ENCODE data around the gene PIAS3. TPM values are rescaled to one million over a fixed set of nuclear protein-coding genes. Genes with fewer than 3 reads are reported as not detected.
"Not testable (repeated sequence)": the region's sequence is repeated elsewhere in the genome, so short reads cannot be mapped to it uniquely, and the experiment has no call there.

Gene PIAS3
- polyA plus RNA-seq, 4 donors, result 54.0 to 80.5 (median 57.7) TPM

DNA sequence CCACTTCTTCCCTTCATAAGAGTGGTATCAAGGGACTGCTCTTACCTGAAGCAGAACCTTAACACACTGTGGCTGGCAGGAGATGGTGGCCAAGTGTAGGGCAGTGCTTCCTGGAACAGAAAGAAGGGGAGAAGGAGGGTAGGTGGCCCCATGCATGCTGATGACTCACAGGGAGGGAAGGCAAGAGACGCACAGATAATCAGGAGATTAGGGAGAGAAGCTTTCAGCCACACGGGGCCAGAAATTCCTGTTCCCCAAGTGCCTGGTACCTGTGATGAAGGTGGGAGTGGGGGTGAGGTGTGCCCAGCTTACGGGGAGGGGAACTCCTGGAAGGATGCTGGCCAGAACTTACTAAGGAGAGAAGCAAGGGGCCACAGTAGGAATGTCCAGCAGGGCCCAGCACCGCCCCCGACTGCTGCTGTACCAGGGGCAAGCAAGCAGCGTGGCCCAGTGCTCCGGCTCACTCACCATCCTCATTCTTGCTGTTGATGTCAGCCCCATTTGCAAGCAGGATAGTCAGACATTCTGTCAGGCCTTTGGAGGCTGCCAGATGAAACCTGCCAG lies 19.1 kb upstream of the PIAS3 start:
- no peak for DNase-seq (ENCODE audit: low read depth in 4 of 4, low spot score in 3 of 4)

DNA sequence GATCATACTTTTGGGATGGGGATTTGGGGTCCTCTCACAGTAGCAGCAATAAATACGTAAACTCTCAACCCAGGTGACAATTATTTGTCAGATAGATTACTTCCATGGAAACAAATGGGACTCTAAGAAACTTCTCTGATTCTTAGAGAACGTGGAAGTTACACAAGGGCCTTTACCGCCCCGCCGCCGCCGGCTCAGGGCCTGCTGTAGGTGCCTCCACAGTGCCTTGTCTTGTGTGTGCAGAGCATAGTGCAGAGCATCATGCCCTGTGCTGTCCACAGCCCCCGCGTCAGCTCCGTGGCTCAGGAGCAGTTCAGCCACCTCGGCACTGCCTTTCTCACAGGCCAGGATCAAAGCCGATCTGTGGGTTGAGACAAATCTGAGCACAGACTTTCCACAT lies 15.8 kb upstream of the PIAS3 start:
- no peak for DNase-seq (ENCODE audit: low read depth in 4 of 4, low spot score in 3 of 4)

DNA sequence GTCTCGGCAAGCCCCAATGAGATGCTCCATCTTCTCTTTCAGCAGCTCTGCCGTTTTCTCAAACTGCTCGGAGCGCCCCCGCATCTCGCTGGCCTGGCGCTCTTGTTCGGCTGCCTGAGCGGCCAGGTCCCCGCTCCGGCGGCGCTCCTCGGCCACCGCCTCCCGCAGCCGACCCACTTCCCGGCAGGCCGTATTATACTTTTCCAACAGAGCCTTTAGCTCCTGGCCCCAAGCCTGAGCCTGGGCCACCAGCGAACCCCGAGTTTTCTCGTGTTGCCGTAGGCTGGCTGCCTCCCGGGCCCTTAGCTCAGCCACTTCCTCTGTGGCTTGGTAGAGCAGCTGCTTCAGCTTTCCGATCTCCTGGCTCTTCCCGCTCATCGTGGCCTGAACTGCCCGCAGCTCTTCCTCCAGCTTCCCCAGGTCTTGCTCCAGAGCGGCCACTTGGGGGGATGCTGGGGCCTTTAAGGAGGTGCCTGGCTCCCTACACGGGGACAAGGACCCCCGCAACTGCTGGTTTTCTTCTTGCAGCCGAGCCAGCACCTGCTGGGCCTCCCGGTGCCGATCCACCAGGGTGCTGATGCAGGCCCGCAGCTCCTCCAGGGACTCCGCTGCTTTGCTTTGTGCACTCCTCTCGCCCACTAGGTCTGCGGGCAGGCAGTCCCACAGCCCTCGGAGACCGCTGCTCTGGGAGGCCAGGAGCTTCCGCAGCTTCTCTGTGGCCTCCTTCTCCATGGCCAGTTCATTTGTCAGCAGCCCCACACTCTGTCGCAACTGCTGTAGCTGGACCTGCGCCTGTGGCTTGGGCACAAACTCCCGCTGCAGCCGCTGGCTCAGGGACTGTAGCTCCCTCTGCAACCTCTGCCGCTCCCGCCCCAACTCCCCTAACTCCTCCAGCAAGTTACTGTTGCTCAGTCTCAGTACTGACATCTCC lies 13.4 kb upstream of the PIAS3 start:
- peak in 1 of 4 donors; percentile 29 for DNase-seq (ENCODE audit: low read depth in 4 of 4, low spot score in 3 of 4)

DNA sequence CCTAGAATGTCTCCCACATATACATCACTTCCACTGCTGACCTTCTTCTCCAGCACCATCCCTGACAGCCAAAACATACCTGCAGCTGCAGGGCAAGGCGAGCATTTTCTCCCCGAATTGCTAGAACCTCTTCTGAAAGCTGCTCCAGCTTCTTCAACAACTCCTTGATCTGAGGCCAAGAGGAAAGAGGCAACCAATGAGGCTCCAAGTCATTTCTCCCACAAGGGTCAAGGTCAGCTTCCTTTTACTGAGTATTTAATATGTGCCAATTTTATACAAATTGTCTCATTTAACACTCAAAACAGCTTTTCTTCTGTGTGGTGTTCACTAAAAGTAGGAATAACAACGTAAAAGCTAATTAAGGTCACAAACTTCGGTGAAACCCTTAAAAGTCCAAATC lies 9.4 kb upstream of the PIAS3 start:
- no peak for DNase-seq (ENCODE audit: low read depth in 4 of 4, low spot score in 3 of 4)

DNA sequence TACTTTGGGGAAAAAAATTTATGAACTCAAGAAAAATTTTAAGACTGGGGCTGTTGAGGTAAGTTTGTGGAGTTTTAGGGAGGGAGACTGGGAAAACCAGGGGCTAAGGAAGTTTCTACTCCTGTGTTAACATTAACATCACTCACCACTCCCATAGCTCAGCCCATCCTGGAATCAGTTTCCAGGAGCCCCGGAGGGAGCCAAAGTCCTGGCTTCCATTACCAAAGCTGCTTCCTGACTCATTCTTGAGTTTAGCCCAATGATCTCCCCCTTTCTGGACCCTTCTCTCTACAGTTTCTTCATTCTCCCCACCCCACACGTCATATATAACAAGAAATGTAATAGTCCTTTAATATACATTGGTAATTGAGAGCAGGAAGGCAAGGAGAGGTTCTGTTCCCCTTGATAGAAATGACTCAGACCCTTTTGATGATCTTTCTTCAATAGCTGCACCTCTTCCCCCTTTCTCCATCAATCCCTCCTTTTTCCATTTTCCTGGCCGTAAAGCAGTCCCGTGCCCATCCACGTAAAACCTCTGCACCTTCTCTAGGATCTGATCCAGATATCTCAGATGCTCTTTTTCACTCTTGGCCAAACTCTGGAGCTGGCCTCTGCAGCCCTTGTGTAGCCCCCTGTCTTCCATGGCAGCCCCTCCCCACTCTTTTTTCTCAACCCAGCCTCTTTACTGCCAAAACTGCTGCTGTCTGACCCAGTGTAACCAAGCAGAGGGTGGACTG lies 4.6 kb upstream of the PIAS3 start:
- no peak for DNase-seq (ENCODE audit: low read depth in 4 of 4, low spot score in 3 of 4)

DNA sequence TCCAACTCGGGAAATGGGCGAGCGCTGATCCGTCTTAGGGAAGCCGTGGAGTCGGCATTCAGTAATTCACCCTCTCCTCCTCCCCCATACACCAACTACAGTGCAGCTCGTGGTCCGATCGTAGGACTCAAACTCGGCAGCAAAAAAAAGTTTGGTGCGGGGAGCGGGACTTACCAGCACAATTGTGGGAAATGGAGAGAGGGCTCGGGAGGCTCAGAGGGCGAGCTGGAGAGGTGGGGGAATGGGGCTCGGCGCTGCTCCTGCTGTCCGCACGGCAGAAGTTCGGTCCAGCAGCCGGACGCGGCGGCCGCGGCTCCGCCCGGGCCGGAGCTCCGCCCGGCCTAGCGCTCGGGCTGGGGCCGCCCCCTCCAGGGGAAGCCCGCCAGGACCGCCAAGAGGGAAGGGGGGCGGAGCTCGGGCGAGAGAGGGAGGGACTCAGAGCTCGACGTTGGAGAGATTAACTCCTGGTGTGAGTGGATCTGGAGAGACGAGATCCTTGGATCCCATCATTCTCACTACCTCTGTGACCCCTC lies 676 bp upstream of the PIAS3 start:
- DNase-seq (ENCODE audit: low read depth in 4 of 4, low spot score in 3 of 4), result peak; percentile 81 to 85 (median 82)

DNA sequence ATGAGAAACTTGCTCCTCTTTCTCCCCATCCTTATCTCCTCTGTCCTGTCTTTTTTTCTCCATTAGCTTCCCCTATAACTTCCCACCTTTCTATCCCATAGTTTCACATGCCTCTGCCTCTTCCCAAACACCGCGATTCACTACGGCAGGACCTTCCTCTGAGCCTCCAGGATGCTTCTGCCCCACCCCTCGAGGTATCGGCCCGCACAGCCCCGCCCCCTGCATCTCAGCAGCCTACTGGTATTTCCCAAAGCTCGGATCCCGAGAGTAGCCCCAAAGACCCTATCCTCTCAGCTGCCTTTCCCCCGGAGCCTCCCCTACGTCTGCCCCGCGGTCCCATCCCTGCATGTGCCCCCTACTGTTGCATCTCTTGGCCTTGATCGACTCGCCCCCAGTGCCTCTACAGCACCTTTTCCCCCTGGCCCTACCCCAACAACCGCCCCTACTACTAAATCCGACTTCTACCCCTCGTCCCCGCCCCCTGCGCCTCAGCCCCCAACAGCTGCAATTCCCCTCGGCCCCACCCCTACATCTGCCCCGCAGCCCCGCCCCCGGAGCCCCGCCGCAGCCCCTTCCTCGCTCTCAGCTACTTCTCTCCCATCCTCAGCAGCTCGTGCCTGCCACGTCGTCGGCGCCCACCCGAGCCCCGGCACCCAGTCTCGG lies 512 bp downstream of the PIAS3 start:
- DNase-seq (ENCODE audit: low read depth in 4 of 4, low spot score in 3 of 4), result peak in 3 of 4 donors; percentile 3 to 27 (median 6)

DNA sequence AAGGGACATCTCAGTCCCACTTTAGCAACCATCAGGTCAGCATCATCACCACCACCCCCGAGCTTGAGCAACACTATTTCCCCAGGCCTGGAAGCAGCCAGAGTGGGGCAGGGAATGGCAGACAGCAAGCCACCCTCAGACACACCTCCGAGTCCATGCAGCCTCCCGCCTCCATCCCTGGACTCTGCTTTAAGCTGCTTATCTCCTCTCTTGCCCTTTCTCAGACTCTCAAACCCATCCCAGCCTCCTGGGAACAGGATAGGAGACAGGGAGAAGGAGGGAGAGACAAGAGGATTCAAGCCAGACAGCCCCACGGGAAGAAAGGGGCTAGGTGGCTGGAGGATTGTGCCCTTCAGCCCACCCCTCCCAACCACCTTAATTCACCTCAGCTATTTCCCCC lies 1.7 kb downstream of the PIAS3 start:
- no peak for DNase-seq (ENCODE audit: low read depth in 4 of 4, low spot score in 3 of 4)

DNA sequence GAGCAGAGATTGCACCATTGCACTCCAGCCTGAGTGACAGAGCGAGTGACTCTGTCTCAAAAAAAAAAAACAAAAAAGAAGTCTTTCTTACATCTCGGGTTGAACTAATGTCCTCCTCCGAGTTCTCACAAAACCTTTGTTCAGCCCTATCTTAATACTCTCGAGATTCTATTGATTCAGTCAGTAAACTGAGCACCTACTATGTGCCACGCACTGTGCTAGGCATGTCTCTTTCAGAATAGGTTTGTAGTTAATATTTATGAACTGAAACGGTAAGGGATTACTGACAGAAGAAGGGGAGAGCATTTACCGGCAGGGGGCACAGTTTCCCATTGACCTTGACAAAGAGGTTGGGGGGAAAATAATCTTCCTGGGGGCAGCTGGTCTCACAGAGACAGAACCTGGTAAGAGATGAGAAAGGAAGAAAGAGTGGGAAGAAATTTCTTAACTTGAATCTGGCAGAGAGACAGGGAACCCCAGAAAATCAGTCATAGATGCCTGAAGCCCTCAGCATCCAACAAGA lies 3.4 kb downstream of the PIAS3 start:
- DNase-seq (ENCODE audit: low read depth in 4 of 4, low spot score in 3 of 4), result no peak

DNA sequence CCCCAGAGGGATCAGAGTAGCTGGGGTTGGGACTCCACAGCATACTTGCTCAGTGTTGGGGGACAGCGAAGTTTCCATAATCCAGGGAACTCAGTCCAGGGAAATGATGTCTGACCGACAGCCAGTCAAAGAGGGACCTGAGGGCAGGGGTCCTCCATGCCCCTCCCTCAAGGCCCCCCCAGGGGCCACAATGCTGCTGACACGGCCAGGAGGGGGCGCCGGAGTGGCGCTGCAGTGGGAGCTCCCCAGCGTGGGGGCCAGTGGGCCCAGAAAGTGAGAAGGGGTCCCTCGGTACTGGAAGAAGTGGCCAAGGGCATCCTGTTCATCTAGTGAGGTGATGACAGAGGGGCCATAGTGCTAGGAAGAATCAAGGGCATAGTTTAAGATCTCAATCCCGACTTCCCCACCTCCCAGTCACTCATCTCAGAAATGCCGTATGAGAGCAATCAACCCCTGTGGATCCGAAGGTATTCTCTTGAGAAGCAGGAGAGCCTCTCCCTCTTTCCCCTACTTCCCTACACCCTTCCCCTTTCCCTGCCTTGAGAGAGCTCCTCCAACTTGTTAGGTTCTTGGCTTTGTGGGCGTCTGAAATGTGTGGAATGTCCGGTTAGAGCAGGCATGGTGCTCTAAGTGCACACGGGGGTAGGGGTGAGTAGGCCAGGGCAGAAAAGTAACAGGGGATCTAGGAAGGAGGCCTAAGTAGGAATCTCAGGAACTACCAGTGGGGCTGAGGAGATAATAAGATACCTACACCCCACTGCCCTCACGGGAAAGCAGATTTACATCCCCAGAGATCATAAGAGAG lies 9.3 kb downstream of the PIAS3 start:
- DNase-seq (ENCODE audit: low read depth in 4 of 4, low spot score in 3 of 4), result no peak

DNA sequence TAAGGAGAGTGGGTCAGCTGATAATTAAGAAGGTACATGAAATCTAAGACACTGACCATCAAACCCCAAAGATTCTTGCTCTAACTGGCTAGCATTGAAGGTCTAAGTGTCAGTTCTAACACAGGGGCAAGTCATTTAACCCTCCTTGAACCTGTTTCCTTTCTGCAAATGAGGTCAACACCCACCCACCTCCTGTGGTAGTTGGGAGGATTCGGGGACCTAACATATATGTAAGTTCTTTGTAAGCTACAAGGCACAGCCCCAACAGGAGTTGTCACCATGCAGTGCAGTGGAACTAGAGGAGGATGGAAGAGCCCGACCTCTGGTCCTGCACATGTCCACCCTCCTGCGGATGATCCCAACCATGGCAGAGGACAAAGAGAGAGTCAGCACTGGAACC lies 11.1 kb downstream of the PIAS3 start:
- no peak for DNase-seq (ENCODE audit: low read depth in 4 of 4, low spot score in 3 of 4)

DNA sequence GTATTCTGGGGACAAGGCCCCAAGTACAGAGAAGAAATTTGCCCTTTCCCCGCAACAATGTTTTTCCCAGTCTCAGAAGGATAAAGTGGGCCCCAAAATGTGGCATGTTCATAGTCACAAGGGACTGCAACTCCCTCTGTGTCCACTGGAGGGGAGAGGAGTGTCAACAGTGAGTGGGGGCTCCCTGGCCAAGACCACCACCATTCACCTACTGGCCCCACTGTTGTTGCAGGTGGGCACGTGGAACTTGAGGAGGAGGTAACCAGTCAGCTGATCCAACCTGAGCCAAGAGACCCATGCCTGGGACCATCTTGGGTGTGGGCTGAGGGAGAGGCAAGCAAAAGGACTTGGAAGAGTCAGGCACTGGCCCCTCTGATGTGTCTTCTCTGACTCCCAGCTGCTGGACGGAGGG lies 12.7 kb downstream of the PIAS3 start:
- DNase-seq (ENCODE audit: low read depth in 4 of 4, low spot score in 3 of 4), result peak in 1 of 4 donors; percentile 20

DNA sequence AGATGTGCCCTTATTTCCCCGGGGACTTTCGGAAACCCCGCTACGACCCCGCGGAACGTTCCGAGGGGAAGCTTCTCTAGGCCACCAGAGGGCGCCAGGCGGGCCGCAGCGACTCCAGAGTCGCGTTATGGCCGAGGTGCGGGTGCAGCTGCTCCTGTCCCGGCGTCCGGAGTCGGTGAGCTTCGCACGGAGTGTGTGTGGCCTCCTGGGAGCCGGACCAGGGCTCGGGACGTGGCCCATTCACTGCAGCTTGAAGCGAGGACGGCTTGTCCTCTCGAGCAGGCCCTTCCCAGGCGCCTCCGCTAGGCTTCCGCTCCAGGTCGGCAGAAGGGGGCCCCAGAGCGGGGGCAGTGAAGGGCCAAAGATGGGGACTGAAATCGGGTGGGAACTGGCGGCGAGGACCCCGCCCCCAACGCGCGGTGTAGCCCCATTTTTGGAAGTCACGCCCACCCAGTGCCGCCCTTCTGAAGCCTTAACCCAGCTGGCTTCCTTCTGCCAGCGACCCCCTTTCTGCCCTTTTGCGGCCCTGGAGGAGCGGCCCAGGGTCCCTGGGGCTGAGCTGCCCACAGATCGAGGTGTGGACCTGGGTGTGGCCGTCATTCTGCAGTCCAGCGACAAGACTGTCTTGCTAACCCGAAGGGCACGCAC lies 13.2 kb downstream of the PIAS3 start, which contains the start of gene NUDT17:
TSS of gene NUDT17 (plus strand) at position 117 of the 648 bp plus-strand sequence. CDS start at position 128, 11 bp downstream.
- DNase-seq (ENCODE audit: low read depth in 4 of 4, low spot score in 3 of 4), result peak; percentile 58 to 70 (median 66)

DNA sequence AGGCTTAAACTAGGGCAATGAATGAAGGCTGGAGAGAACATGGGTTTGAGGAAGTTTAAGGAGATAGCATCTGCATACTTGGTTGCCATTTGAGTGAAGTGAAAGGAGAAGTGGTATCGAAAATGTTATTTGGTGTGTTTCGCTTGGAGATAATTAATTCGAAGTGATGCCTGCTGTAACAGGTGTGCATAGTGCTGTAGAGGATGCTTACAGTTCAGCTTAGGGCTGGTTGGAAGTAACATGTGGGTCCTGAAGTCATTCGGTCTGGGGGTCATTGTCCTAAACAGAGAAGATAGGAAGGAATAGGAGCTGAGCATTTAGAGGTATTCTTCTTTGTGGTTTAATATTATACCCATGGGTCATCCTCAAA lies 13.8 kb downstream of the PIAS3 start:
- DNase-seq (ENCODE audit: low read depth in 4 of 4, low spot score in 3 of 4), result no peak

DNA sequence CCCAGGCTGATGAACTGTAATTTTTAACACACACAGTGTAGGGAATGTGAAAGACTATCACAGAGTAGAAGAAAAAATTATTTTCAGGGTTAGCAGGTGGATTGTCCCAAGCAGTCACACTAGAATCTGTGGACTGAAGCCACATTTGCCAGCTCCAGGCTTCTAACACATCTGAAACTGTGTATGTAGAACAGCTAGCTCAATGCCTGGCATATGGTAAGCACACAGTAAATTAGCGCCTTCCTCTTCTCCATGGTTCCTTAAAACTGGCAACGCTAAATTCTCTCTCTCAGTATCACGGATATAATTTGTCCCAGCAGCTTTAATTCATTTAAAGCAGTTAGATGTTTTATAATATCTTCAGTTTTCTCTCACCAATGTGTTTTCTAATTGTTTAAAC lies 15.8 kb downstream of the PIAS3 start:
- DNase-seq (ENCODE audit: low read depth in 4 of 4, low spot score in 3 of 4), result no peak

DNA sequence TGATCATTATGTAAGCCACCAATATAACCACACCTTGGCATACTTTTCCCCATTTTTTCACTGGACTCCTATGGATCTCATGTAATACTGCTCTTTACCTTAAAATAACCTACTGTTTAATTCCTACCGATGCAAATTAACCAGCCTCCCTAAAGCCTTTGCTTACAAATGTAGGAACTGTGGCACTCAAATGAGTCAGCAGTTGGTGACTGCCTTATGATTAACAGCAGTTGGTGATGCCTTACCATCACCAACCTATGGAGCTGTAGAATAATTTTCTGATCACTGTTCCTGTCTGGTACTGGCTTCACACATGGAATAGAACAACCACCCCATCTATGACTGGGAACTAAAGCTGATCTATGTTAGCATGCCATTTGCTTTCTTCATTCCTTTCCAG lies 21.2 kb downstream of the PIAS3 start:
- DNase-seq (ENCODE audit: low read depth in 4 of 4, low spot score in 3 of 4), result no peak

DNA sequence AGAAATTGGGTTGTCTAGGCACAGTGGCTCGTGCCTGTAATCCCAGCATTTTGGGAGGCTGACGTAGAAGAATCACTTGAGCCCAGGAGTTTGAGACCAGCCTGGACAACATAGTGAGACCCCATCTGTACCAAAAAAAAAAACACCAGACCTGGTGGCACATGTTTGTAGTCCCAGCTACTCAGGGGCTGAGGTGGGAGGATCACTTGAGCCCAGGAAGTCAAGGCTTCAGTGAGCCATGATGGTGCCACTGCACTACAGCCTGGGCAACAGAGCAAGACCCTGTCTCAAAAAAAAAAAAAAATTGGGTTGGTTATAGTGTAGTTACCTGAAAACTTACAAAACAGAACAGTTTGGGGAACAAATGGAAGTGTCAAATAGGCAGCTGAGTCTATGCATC lies 28.1 kb downstream of the PIAS3 start:
- not testable (repeated sequence) for DNase-seq (ENCODE audit: low read depth in 4 of 4, low spot score in 3 of 4)

DNA sequence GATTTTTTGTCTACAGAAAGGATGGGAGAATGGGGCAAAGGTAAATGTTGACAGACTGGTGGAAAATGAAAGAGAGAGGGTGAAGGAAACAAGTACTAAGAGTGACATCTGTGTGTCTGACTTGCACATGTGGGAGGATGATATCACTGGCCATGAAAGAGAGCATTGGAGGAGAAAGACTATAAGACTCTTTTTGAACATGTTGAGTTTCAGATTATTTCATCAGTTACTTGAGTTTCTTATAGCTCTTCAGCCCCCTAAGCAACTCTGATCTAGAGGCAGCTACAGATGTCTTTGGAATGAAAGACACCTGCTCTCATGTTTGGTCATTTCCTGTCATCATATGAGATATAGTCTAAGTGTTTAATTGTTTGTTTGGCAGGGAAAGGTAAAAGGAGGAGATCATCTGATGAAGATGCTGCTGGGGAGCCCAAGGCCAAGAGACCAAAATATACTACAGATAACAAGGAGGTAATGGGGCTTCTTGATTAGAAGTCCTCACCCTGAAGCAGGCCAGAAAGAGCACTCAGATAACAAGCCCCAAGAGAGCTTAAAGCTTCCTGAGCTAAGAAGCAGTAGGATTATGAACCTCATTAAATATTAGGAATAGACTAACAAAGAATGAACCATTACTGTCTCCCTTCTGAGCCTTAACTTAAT lies 30.4 kb downstream of the PIAS3 start:
- DNase-seq (ENCODE audit: low read depth in 4 of 4, low spot score in 3 of 4), result no peak

Measured in left renal pelvis (tissue), 4 donors.